ENCODE data around the gene TMEM37.

The TMEM37 gene

DNA sequence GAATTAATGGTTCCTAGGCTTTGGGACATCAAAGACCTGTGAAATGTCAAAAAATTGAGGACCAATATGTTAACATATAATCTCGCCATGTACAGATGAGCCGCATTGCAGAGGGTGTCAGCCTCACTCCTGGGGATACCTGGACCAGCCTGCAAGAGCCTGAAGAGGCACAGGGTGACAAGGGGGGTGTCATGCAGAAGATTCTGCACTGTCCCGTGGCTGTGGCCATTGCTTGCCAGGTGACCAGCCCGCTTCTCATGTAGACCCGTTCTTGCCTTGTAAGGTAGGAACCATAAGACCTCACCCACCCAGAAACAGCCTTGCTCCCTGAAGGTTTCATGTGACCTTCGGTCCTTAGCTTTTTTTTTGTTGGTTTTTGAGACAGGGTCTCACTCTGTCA lies 37.5 kb downstream of the TMEM37 start:
- no peaks in the 10 kb centered on the region for H3K36me3 Mint-ChIP-seq (ENCODE audit: low read depth)
- no peaks in the 10 kb centered on the region for H3K4me1 Mint-ChIP-seq (ENCODE audit: low read depth)
- H3K27ac Mint-ChIP-seq, result no peak overlapping the region
- no peaks in the 10 kb centered on the region for H3K27me3 Mint-ChIP-seq (ENCODE audit: low read depth)
- H3K4me3 Mint-ChIP-seq, result no peak overlapping the region
- no peaks in the 10 kb centered on the region for H3K9me3 Mint-ChIP-seq

DNA sequence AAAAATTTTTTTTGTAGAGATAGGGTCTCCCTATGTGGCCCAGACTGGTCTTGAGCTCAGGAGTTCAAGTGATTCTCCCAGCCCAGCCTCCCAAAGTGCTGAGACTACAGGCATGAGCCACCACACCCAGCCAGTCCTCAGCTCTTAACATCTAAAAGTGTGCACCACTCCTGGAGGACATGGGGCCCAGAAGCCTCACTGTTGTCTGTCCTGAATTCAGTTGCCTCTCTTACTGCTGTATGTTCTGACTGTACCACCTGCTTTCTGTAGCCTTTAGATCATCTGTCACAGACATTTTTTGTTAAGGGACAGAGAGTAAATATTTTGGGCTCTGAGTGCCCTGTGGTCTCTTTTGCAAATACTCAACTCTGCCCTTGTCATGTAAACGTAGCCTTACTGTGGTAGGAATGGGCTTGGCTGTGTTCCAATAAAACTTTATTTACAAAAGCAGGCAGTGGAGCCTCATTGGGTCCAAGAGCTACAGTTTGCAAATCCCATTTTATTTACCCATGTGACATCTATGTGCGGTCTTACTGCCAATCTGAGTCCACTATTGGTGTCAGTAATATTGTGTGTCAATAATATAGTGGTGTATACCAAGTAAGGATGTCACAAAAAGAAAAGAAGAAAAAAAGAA lies 38.1 kb downstream of the TMEM37 start:
- H3K27me3 Mint-ChIP-seq (ENCODE audit: low read depth), result no peaks in the 10 kb centered on the region
- H3K4me1 Mint-ChIP-seq (ENCODE audit: low read depth), result no peaks in the 10 kb centered on the region
- no peak overlapping the region for H3K27ac Mint-ChIP-seq
- H3K36me3 Mint-ChIP-seq (ENCODE audit: low read depth), result no peaks in the 10 kb centered on the region
- H3K9me3 Mint-ChIP-seq, result no peaks in the 10 kb centered on the region
- H3K4me3 Mint-ChIP-seq, result no peak overlapping the region

DNA sequence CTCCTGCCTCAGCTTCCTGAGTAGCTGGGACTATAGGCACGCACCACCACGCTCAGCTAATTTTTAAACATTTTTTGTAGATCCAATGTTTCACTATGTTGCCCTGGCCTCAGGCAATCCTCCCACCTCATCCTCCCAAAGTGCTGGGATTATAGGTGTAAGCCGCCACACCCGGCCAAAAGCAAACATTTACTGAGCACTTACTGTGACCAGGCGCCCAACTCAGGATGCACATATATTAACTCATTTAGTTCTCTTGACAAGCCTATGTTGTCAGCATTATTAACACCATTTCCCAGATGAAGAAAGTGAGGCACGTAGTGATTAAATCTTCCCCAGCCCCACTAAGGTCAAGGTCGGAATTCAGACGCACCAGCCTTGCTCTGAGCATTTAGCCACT lies 41.1 kb downstream of the TMEM37 start:
- H3K4me3 Mint-ChIP-seq, result no peak overlapping the region
- no peaks in the 10 kb centered on the region for H3K9me3 Mint-ChIP-seq
- H3K27me3 Mint-ChIP-seq (ENCODE audit: low read depth), result no peaks in the 10 kb centered on the region
- no peaks in the 10 kb centered on the region for H3K4me1 Mint-ChIP-seq (ENCODE audit: low read depth)
- no peak overlapping the region for H3K27ac Mint-ChIP-seq
- H3K36me3 Mint-ChIP-seq (ENCODE audit: low read depth), result no peaks in the 10 kb centered on the region

DNA sequence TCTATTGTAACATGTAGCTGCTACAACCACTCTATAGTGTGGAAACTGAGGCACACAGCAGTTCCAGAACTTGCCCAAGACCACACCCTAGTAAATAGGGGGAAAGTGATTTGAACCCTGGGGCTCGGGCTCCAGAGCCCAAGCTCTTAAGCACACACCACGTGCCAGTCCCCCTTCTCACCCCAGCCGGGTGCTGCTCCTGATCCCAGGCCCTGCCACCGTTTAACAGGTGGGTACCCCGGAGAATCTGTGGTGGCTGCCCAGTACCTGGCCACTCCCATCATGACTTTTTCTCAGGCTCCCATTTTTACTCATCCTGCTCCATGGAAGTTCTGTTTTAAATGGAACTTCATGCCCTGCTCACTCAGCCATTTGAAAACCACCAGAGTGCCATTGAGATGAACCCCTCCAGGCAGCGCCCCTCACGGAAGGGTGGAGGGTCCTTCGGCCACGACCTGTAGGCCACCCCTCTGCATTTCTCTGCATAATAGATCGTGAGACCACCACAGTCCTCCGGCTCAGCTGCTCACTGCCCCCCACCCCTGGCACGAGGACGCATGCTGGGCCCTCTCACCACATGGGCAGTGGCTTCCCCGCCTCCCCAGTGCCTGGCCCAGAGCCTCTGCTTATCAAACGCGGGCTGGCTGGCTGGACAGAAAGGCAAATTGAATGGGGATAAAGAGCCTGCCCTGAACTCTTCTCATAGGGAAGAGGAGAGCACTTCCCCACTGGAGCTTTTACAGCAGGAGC lies 42.1 kb downstream of the TMEM37 start:
- Mint-ChIP-seq H3K9me3 (no peaks in the 10 kb centered on the region), H3K4me3 (no peak overlapping the region), H3K27ac (no peak overlapping the region), H3K36me3 (ENCODE audit: low read depth) (no peaks in the 10 kb centered on the region), H3K4me1 (ENCODE audit: low read depth) (no peaks in the 10 kb centered on the region), H3K27me3 (ENCODE audit: low read depth) (no peaks in the 10 kb centered on the region)

DNA sequence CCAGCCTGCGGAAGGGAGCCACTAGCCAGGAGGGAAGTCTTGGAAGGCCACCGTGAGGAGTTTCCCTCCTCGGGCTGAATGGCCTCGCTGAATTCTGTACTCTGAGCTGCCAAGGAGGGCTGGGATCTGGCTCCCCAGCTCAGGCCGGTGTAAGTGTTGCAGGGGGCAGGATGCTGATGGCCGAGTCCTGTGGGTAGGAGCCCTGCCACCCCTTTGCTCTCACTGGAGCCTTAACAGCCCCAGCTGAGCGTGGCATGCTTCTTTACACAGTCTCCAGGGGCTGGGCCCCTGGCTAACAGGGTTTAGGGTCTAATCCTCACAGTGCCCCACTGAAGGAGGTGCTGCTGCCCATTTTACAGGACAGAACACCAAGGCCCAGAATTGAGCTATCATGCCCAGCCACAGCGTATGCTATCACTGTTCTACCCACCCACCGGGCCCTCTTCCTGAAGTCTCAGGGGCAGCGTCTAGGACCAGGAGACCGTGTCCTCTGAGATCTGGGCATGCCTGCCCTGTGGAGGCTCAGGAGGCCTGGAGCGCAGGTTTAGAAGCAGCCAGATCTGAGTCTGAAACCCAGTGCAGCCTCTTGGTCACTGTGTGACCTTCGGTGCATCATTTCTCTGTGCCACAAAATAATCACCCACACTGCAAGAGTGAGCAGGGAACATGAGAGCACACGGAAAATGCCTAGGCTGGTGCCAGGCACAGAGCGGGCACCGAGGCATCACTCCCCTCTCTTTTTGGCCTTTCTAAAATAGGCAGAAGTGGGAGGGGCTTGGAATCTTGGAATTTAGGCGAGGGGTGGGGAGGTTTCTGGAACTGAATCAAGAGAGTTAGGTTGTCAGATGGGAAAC lies 42.9 kb downstream of the TMEM37 start:
- Mint-ChIP-seq H3K9me3 (no peaks in the 10 kb centered on the region), H3K27ac (no peak overlapping the region), H3K36me3 (ENCODE audit: low read depth) (no peaks in the 10 kb centered on the region), H3K4me1 (ENCODE audit: low read depth) (no peaks in the 10 kb centered on the region), H3K4me3 (no peak overlapping the region), H3K27me3 (ENCODE audit: low read depth) (no peaks in the 10 kb centered on the region)

DNA sequence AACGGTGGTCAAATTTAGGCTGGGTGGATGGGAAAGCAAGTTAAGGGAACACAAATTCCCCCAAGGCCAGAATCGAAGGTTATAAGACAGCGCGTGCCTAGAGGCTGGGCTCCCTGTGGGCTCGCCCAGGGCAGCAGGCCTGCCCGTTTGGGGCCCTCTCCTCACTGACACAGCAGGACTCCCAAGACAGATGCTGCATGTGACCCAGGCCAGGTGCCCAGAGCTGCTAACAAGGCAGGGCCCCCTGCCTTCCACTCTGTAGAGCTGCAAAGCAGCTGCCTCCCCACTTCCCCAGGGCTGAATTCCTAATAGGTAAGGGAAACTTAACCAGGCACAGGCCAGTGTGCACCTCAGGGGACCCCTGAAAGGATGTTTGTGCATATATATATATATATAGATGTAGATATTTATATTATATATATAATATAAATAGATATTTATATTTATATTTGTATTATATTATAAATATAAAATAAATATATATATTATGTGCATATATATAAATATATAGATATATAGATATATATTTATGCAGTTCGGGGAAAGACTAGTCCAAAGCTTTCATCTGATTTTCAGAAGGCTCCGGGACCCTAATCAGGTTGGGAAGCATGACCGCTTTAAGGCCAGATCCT lies 43.7 kb downstream of the TMEM37 start:
- Mint-ChIP-seq H3K4me3 (no peak overlapping the region), H3K27me3 (ENCODE audit: low read depth) (no peaks in the 10 kb centered on the region), H3K36me3 (ENCODE audit: low read depth) (no peaks in the 10 kb centered on the region), H3K4me1 (ENCODE audit: low read depth) (no peaks in the 10 kb centered on the region), H3K27ac (no peak overlapping the region), H3K9me3 (no peaks in the 10 kb centered on the region)

DNA sequence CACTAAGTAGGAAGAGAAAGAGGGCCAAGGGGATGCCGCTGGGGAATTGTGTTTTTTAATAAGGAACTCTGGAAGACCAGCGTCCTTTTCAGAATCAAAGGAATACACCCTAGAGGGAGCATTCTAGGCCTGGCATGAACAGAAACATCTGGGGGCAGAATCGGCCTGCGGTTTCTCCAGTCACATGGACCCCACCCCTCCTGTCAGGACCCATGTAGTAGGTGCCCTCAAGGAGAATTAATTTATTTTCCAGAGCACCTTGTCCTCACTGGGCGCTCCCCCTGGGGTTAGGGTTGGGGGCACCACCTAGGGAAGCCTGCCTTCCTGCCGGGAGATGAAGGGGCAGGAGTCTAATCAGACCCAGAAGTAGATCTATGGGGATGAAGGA lies 44.2 kb downstream of the TMEM37 start:
- Mint-ChIP-seq H3K27ac (no peak overlapping the region), H3K27me3 (ENCODE audit: low read depth) (no peaks in the 10 kb centered on the region), H3K4me3 (no peak overlapping the region), H3K9me3 (no peaks in the 10 kb centered on the region), H3K4me1 (ENCODE audit: low read depth) (no peaks in the 10 kb centered on the region), H3K36me3 (ENCODE audit: low read depth) (no peaks in the 10 kb centered on the region)

DNA sequence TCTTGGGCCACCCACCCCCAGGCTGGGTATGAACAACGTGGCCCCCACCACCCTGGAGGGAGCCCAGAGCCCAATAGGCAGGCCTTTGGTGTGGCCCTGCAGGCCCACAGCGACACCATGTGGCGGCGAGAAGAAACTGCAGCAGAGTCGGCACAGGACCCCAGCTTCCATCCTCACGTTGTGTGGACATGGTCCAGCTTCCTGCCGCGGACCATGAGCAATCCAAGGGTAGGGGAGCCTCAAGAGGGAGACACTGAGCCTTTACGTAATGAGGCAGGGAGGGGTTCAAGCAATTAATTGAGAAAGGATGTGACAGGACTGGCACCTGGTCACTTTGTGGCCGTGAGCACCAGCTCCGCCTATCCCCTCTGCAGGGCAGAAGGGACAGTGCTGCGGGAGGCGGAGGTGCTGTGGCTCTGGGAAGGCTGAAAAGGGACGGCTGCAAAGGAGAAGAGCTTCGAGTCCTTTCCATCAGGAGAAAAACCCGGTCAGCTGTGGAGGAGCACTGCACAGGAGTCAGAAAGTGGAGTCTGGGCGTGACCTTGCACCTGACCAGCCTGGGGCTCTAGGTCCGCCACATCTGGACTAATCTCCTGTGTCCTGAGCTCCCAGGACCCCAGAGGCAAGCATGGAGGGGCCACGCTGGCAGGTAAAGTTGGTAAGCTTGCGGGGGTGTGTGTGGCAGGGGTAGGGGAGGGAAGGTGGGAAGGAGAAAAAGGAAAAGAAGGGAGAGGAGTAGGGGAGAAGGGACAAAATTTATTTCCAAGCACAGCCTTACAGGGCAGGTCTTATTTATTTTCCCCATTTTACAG lies 44.9 kb downstream of the TMEM37 start:
- Mint-ChIP-seq H3K27me3 (ENCODE audit: low read depth) (no peaks in the 10 kb centered on the region), H3K9me3 (no peaks in the 10 kb centered on the region), H3K4me3 (no peak overlapping the region), H3K4me1 (ENCODE audit: low read depth) (no peaks in the 10 kb centered on the region), H3K27ac (no peak overlapping the region), H3K36me3 (ENCODE audit: low read depth) (no peaks in the 10 kb centered on the region)

DNA sequence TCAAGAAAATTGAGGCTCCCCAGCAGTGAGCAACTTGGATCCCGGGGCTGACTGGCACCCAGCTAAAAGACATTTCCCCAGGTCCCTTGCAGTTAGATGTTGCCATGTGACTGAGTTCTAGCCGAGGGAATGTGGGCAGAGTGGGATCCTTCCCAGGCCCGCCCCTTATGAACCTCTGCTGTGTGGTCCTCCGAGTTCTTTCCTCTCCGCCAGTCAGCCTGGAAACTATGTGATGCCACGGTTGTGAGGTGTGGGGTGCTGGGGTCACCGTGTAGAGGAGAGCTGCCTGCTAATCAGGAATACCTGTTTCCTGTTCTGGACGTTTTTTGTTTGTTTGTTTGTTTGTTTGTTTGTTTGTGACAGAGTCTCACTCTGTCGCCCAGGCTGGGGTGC lies 45.5 kb downstream of the TMEM37 start:
- no peaks in the 10 kb centered on the region for H3K27me3 Mint-ChIP-seq (ENCODE audit: low read depth)
- H3K27ac Mint-ChIP-seq, result no peak overlapping the region
- H3K4me3 Mint-ChIP-seq, result no peak overlapping the region
- no peaks in the 10 kb centered on the region for H3K36me3 Mint-ChIP-seq (ENCODE audit: low read depth)
- no peaks in the 10 kb centered on the region for H3K4me1 Mint-ChIP-seq (ENCODE audit: low read depth)
- H3K9me3 Mint-ChIP-seq, result no peaks in the 10 kb centered on the region

DNA sequence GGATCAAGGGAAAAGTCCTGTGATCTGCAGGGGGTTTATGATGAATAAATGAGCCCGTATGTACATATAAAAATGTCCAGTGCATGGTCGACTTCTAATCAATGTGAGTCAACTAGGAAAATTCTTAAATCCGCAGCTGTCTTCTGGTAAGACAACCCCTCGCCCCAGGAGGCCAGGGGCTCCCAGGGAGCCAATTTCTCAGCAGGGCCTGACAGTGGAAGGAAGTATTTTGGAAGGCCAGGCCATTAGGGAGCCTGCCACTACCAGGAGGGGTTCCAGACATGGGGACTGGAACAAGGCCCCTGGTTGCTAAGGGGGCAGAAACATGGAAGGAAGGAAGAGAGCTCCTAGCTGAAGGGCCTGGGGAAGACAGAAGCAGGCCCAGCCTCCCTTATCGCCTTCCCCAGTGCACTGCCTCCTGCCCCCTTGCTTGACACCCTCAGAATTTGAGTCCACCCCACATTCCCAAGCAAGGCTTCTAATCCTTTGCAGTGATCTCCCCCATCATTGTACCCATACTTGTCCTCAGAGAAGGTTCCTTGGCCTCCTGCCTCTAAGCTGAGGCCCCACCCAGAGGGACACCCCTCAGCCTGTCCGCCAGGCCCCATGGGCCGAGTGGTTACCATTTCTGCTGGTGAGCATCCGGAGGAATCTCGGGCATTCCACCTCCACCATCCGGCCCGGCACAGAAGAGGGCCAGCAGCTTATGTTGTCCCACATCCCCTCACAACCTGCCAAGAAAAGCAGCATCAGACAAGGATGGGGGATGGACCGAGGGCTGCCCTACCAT lies 46.7 kb downstream of the TMEM37 start:
- Mint-ChIP-seq H3K9me3 (no peaks in the 10 kb centered on the region), H3K27ac (no peak overlapping the region), H3K36me3 (ENCODE audit: low read depth) (no peaks in the 10 kb centered on the region), H3K4me3 (no peak overlapping the region), H3K4me1 (ENCODE audit: low read depth) (no peaks in the 10 kb centered on the region), H3K27me3 (ENCODE audit: low read depth) (no peaks in the 10 kb centered on the region)

DNA sequence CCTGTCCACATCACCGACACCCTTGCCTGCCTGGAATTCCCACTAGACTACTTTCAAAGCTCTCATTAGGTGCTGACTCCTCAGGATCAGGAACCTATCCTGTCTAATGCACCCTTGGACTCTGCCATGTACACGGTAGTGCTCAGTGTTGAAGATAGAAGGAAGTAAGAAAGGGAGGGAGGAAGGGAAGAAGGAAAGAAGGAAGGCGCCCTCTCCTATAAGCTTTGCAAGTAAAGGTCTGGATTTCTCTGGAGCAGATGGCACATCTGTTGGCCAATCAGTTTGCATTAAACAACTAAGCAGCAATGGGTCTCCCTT lies 47.3 kb downstream of the TMEM37 start:
- Mint-ChIP-seq H3K9me3 (no peaks in the 10 kb centered on the region), H3K27ac (no peak overlapping the region), H3K4me1 (ENCODE audit: low read depth) (no peaks in the 10 kb centered on the region), H3K27me3 (ENCODE audit: low read depth) (no peaks in the 10 kb centered on the region), H3K4me3 (no peak overlapping the region), H3K36me3 (ENCODE audit: low read depth) (no peaks in the 10 kb centered on the region)

DNA sequence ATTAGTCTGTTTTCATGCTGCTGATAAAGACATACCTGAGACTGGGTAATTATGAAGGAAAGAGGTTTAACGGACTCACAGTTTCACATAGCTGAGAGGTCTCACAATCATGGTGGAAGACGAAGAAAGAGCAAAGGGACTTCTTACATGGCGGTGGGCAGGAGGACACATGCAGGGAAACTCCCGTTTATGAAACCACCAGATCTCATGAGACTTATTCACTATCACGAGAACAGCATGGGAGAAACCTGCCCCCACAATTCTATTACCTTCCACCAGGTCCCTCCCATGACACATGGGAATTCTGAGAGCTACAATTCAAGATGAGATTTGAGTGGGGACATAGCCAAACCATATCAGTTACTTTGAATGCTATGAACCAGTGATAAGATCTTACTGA lies 48.5 kb downstream of the TMEM37 start:
- H3K27me3 Mint-ChIP-seq (ENCODE audit: low read depth), result no peaks in the 10 kb centered on the region
- H3K9me3 Mint-ChIP-seq, result no peaks in the 10 kb centered on the region
- no peaks in the 10 kb centered on the region for H3K4me1 Mint-ChIP-seq (ENCODE audit: low read depth)
- H3K36me3 Mint-ChIP-seq (ENCODE audit: low read depth), result no peaks in the 10 kb centered on the region
- no peak overlapping the region for H3K27ac Mint-ChIP-seq
- no peak overlapping the region for H3K4me3 Mint-ChIP-seq

DNA sequence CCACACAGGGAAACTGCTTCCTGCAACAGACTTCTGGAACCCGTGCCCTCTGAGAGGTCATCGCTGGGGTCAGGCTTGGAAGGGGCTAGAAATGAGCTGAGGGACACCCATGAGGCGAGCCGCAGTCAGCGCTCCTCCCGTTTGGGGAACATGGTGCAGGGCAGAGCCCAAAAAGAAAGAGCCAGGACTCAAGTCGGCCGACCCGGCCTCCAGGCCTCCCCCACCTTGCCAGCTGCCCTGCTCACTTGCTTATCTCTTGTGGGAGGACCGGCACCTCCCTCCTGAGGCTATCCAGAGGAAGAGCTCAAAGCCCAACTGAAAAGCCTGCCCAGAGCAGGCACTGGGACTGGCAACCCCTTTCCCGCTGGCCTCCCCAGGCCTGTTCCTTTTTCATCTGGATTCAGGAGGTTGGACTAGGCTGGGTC lies 49.1 kb downstream of the TMEM37 start:
- H3K36me3 Mint-ChIP-seq (ENCODE audit: low read depth), result no peaks in the 10 kb centered on the region
- H3K9me3 Mint-ChIP-seq, result no peaks in the 10 kb centered on the region
- H3K27me3 Mint-ChIP-seq (ENCODE audit: low read depth), result no peaks in the 10 kb centered on the region
- no peaks in the 10 kb centered on the region for H3K4me1 Mint-ChIP-seq (ENCODE audit: low read depth)
- no peak overlapping the region for H3K4me3 Mint-ChIP-seq
- H3K27ac Mint-ChIP-seq, result no peak overlapping the region

Data from T-helper 1 cell treated with Interleukin-12 subunit alpha and Interleukin-12 subunit beta and Interleukin-4 antibody, amounts not matched to agents 30 μg/mL and 1 μg/mL, for 36 hours (primary cell).